Hematopoietic multipotent progenitor cell treated with erythropoietin and hydrocortisone succinate and interleukin-3 and kit ligand, for 4 days (in vitro differentiated cells): ENCODE results near the gene AMTN.

Experiments used
- DNase-seq: peaks from one replicate; pipeline ENCODE4 v3.0.0-alpha.2; 2015

AMTN gene

GRCh38 chr4:70570796-70571195, 52.4 kb downstream of the AMTN start:
- no peak for DNase-seq

DNA sequence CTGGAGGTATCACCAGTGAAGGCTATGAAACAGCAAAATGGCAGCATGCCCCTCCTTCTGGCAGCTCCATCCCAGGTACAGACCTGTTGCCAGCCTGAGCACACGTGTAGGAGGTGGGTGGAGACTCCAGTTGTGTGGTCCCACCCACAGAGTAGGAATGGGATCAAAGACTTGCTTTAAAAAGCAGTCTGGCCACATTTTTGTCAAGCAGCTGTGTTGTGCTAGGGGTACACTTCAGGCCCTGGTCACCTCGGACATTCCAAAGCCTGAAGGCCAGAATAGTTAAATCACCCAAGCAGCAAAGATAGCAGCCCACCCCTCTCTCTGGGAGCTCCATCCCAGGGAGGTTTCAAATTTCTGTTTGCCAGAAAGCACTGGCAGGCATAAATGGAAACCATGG, 53.4 kb downstream of the AMTN start:
- DNase-seq = no peak

DNA sequence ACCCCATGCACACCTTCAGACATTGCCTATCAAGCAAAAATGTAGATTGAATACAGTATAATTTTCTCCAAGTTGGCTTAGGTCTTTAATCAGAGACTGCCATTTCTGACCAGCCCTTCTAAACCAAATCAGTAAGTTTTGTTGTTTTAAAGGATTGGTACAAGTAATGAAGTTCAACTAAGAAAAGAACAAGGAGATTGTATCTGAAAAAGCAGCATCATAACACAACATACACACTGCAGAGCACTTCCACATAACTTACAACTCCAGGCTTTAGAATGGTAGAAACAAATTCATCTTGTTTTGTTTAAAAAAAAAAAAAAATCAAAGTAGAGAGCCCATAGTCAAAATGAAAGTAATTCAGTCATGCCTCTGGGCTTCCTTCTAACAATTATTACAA, 57.6 kb downstream of the AMTN start:
- no peak for DNase-seq

DNA sequence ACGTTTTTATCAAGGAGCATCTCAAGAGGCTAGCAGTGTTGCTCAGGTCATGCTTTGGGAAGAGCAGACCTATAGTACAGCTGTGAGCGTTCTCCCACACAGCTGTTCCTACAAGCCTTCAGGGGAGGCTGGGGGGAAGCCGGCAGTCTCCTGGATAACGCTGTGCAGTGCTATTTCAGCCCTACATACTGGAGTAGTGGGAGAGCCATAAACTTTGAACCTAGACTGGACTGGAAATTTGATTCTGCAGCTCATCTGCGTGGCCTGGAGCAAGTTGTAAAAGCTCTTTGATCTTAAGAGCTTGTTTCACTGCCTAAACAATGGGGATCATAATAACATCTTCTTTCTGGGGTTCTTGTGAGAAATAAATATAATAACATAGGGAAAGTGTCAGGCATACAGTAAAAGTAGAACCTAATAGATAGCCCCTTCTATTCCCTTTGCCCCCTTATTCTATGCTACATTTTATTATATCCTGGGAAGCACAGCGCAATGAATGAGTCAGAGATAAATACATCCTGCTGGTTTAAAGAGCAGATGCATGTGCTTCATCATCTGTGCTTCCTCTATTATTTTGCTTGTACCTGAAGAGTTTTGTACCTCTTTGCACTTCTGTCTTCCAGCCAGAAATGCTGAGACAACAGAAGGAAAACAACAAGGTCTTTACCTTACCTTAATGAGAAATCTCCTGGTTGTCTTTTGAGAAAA, 59.0 kb downstream of the AMTN start:
- DNase-seq = no peak

- no peak for DNase-seq
Measured at GRCh38 chr4:70581980-70582379, 63.6 kb downstream of the AMTN start.
